GM21619 (cell line): ENCODE data around the gene WDFY4.

ENCODE experiments used
- ATAC-seq: cut with Tn5 transposase; IDR thresholded peaks from one replicate; pipeline ENCODE4 v1.9.1; 2021; ENCODE audit not compliant: unreplicated experiment

Gene WDFY4

DNA sequence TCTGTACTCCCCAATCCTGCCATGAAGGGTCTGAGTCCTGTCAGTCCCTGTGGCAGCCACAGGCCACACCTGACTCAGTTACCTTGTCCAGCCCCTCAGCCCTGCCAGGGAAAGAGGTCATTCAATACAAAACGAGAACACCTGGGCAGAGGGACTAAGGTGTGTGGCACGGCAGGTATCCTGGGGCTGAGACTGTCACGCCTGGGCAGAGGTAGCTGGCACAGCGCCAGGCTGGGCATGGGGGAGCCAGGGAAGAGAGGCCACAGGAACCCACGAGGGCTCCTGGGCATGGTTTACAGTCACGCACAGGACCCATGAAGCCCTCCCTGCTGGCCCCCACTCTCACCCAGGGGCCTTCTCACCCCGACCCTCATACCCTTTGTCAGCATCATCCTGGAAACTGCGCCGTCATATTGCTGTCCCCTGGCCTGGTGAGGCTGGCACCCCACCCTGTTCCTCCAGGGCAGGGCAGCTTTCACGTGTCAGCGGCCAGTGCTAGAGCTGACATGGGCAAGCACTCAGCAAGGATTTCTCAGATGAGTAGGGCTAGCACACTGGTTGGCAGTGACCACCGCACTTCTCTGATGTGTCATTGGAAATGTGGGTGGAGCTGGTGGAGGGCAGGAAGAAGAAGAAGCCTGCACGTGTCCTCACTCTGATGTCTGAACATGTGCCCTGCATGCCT, 212.2 kb downstream of the WDFY4 start:
- no peak for ATAC-seq

GRCh38 chr10:48897441-48897790, 212.7 kb downstream of the WDFY4 start:
- ATAC-seq: no peak

DNA sequence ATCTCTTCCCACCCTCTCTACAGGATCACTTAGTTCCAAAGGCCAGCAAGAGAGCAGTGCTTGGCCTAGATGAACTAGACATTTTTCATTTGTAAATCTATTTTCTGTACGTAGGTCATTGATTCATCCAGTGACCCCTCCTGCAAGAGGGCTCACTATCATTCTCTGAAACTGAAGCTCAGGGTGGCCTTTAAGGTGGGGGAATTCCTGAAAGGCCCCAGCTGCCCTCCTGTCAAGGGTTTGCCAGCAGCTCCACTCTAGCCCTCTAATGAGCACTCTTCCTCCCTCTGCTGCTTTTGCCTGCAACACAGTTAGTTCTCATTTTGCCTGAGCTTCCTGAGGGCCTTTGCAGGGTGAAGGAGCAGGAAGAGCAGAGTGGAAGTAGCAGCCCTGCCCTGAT, 213.8 kb downstream of the WDFY4 start:
- ATAC-seq: no peak

- ATAC-seq: no peak
Measured at GRCh38 chr10:48899781-48900180, 215.1 kb downstream of the WDFY4 start.

GRCh38 chr10:48900371-48900801, 215.7 kb downstream of the WDFY4 start:
- ATAC-seq: no peak

GRCh38 chr10:48901319-48901718, 216.6 kb downstream of the WDFY4 start:
- ATAC-seq: no peak

GRCh38 chr10:48902096-48902495, 217.4 kb downstream of the WDFY4 start:
- no peak for ATAC-seq

- no peak for ATAC-seq
Measured at GRCh38 chr10:48903151-48903550, 218.5 kb downstream of the WDFY4 start.

DNA sequence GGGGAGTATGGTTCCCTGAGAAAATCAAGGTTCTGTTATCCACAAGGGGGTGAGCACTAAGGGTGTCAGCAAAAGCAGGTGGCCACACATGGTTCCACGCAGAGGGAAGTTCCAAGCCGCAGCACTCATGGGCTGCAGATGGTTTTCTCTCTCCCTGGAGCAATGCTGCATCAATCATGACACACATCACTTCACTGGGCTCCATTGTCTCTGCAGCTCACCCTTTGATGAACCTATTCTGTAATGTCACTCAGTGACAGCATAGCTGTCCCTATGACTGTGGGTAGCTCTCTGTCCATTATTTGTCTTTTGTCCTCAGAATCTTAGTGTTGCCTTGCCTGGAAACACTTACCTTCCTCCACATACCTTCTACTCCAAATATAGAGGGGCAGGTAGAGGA, 220.2 kb downstream of the WDFY4 start:
- ATAC-seq: no peak

GRCh38 chr10:48905311-48905710, 220.6 kb downstream of the WDFY4 start:
- ATAC-seq: no peak

GRCh38 chr10:48906841-48907240, 222.2 kb downstream of the WDFY4 start:
- no peak for ATAC-seq

DNA sequence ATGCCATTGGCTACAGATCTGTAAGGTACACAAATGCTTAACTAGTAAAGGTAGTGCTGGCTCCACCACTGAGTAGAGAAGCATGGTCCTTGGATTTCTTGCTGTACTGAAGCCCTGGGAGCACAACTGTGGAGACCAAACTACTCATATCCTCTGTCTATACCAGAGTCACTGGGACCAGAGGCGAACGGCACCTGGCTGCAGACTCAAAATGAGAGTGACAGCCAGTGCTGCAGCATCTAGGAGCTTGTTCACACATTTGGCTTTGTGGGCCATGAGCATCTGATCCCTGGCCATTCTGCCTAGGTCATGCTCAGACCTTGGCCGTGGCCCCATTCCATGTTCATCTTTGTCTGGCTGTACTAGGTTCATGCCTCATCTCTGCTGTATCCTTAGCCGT, 223.1 kb downstream of the WDFY4 start:
- ATAC-seq: no peak

DNA sequence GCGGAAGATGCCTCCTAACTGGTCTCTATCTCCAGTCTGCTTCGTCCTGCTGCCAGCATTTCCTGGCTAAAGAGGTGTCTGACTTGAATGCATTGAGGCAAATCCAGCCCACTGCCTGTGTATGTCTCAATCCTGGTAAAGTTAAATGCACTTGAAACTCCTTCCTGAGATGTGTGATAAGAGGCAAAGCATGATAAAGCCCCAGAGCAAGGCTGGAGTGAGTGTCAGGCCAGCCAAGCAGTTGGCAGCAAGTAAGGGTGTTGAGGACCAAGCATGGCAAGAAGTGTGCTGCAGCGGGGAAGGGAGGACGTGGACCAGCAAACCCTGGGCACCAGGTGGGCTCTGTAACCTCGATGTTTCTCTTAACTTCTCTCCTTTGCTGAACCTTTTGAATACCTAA, 225.9 kb downstream of the WDFY4 start:
- ATAC-seq: no peak

DNA sequence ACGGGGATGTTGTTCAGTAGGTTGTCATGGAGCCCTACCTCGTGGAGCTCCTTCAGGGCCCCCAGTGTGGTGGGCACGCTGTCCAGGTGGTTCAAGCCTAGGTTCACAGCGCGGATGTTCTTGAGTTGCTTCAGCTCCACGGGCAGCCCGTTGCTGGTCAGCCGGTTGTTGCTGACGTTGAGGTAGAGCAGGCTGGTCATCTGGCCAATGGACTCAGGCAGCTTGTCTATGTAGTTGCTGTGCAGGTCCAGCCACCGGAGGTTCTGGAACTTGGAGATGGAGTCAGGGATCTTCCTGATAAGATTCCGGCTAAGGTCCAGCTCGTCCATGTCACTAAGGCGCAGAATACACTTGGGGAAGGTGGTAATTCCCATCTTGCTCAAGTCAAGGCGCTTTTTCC, 229.0 kb downstream of the WDFY4 start:
- no peak for ATAC-seq

- no peak for ATAC-seq
Measured at GRCh38 chr10:48923748-48924147, 239.1 kb downstream of the WDFY4 start.

DNA sequence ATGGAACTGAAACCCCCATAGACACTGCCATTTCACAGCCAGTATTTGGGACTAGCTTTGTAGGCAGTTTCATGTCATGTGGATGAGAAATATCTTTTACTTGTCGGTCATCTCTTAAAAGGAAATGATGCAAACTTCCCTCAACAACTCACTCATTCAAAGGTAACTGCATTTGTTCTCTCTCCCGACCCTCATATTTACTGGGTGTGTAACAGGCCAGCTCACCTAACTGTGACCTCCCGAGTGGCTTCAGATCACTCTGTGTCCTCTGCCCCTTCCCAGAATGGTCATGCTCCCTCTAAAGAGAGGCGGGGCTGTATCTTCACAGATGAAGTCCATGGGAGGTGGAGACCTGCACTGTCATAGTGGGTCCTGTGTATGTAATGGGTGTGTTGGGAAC, 240.3 kb downstream of the WDFY4 start:
- ATAC-seq: no peak

GRCh38 chr10:48926255-48926654, 241.6 kb downstream of the WDFY4 start:
- ATAC-seq: no peak

- ATAC-seq: no peak
Measured at GRCh38 chr10:48926764-48927540, 242.3 kb downstream of the WDFY4 start.

DNA sequence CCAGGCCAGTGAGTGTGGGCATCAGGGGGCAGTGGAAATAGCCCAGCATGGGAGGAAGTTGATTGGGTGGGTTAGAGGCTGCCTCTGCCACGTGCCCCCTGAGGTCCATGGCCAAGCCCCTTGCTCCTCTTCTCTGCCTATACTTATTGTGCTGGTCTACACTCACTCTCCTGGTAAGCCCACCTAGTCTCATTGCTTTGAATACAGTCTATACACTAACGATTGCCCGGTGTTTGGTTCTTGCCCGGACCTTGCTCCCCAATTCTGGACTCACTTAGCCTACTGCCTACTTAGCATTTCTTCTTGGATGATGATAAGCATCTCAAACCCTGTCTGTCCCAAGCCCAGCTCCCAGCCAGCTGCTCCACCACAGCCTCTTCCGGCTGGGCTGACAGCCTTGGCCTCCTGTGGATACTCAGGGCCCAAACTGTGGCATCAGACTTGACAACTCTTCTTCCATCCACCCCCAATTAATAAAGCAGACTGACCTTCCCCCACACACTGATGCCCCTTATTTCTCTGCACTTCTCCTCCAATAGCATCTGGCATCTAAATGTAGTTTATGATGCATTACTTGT, 244.8 kb downstream of the WDFY4 start:
- no peak for ATAC-seq

- ATAC-seq: no peak
Measured at GRCh38 chr10:48931188-48931587, 246.5 kb downstream of the WDFY4 start.

GRCh38 chr10:48932831-48933664, 248.4 kb downstream of the WDFY4 start:
- ATAC-seq: no peak
